Measurements from ENCODE around the gene ARRDC4. TPM values are rescaled to one million over a fixed set of nuclear protein-coding genes. Genes with fewer than 3 reads are reported as not detected.

ARRDC4 gene
- total and polyA plus RNA-seq, 9 of the 15 experiments (the other 6 are each of a cell fraction or from before 2014, with no cell fraction given), result 4.3 to 16.1 (median 14.4) TPM

- no peaks in the 10 kb centered on the region for H3K79me2 ChIP-seq (ENCODE audit: control insufficient read depth, insufficient read depth, low read length)
- in situ Hi-C loops (cut with MboI), result no loop called here
- no peaks in the 10 kb centered on the region for H3K36me3 ChIP-seq (ENCODE audit: control insufficient read depth, insufficient read depth, low read length)
- H3K9ac ChIP-seq (ENCODE audit: insufficient read depth in 1 of 2, low read depth in 2 of 2, low read length in 2 of 2), result no peak overlapping the region
- H3K4me2 ChIP-seq (ENCODE audit: insufficient read depth, low read length), result no peak overlapping the region
- ChIA-PET CTCF (ENCODE audit: low intra/inter-chr PET ratio) (no interaction called here), POLR2A (no interaction called here)
- H3K9me1 ChIP-seq (ENCODE audit: control insufficient read depth, insufficient read depth, low read length), result no peaks in the 10 kb centered on the region
- FAIRE-seq (no peak), DNase-seq (ENCODE audit: extremely low read depth in 1 of 4, low spot score in 3 of 4) (no peak), ATAC-seq (no peak)
- H3K9me3 ChIP-seq (replicated peaks; ENCODE audit: control insufficient read depth, insufficient read depth, low read depth, low read length), result no peaks in the 10 kb centered on the region; the same call in 1 of the 2 replicates
- H2AFZ ChIP-seq (ENCODE audit: low read depth, low read length), result no peak overlapping the region
- H4K20me1 ChIP-seq (replicated peaks; ENCODE audit: control insufficient read depth, insufficient read depth, low read length), result no peaks in the 10 kb centered on the region
- H3K4me3 ChIP-seq, result no peak overlapping the region
- WGBS (ENCODE audit: insufficient coverage, low coverage, missing lambda C conversion rate), result 0% methylated on average over 5 of the region's 5 CpGs
- intact Hi-C loops (cut with micrococcal nuclease), result no loop called here
- peaks cover 0 to 6% of the 10 kb centered on the region in 2 experiments; a peak in 2 of 5 replicates for H3K27me3 ChIP-seq (ENCODE audit: control insufficient read depth in 2 of 2, insufficient read depth in 2 of 2, low read length in 2 of 2)
- no TSS peak for BruUV-seq (replicated peaks)
- no peaks in the 10 kb centered on the region for H3K4me1 ChIP-seq (replicated peaks in 1 of 2; ENCODE audit: control insufficient read depth in 2 of 2, insufficient read depth in 2 of 2, low read length in 2 of 2)
- no peak overlapping the region for H3K27ac ChIP-seq (ENCODE audit: extremely low read depth, low read depth, low read length)
- TF ChIP-seq ERF (CRISPR knock-in tag; IDR thresholded peaks at IDR 0.05), result no peak
- TF ChIP-seq ATF4 (CRISPR knock-in tag; IDR thresholded peaks at IDR 0.05), result no peak
- no peak for TF ChIP-seq ZNF408 (CRISPR knock-in tag; IDR thresholded peaks at IDR 0.05; ENCODE audit: low read depth)
- no peak for TF ChIP-seq RBM34 (IDR thresholded peaks at IDR 0.05; ENCODE audit: borderline replicate concordance, insufficient read depth, low read length)
- no peak for TF ChIP-seq TAF7 (tag; IDR thresholded peaks at IDR 0.05)
- no peak for TF ChIP-seq HNRNPK (IDR thresholded peaks at IDR 0.05; ENCODE audit: low read depth, low read length, poor library complexity, severe bottlenecking)
- TF ChIP-seq MAFG (tag; conservative IDR thresholded peaks at IDR 0.05), result no peak
- TF ChIP-seq SMC3 (conservative IDR thresholded peaks at IDR 0.05; ENCODE audit: insufficient read depth, low read depth, low read length), result no peak
- no peak for TF ChIP-seq POLR3A (IDR thresholded peaks at IDR 0.05; ENCODE audit: borderline replicate concordance, extremely low read depth, insufficient read depth, insufficient read length)
- TF ChIP-seq, protein P1, sequence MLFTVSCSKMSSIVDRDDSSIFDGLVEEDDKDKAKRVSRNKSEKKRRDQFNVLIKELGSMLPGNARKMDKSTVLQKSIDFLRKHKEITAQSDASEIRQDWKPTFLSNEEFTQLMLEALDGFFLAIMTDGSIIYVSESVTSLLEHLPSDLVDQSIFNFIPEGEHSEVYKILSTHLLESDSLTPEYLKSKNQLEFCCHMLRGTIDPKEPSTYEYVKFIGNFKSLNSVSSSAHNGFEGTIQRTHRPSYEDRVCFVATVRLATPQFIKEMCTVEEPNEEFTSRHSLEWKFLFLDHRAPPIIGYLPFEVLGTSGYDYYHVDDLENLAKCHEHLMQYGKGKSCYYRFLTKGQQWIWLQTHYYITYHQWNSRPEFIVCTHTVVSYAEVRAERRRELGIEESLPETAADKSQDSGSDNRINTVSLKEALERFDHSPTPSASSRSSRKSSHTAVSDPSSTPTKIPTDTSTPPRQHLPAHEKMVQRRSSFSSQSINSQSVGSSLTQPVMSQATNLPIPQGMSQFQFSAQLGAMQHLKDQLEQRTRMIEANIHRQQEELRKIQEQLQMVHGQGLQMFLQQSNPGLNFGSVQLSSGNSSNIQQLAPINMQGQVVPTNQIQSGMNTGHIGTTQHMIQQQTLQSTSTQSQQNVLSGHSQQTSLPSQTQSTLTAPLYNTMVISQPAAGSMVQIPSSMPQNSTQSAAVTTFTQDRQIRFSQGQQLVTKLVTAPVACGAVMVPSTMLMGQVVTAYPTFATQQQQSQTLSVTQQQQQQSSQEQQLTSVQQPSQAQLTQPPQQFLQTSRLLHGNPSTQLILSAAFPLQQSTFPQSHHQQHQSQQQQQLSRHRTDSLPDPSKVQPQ (CRISPR knock-in tag; IDR thresholded peaks at IDR 0.05; ENCODE audit: borderline replicate concordance), result no peak
- no peak for TF ChIP-seq SIN3A (IDR thresholded peaks at IDR 0.05; ENCODE audit: borderline replicate concordance in 2 of 2, control insufficient read depth in 1 of 2, low read depth in 2 of 2, low read length in 2 of 2)
- TF ChIP-seq CAMTA2 (CRISPR knock-in tag; conservative IDR thresholded peaks at IDR 0.05), result no peak
- no peak for TF ChIP-seq ESRRB (CRISPR knock-in tag; IDR thresholded peaks at IDR 0.05; ENCODE audit: borderline replicate concordance)
- TF ChIP-seq CTBP1 (IDR thresholded peaks at IDR 0.05; ENCODE audit: borderline replicate concordance), result no peak
- no peak for TF ChIP-seq SAP30 (IDR thresholded peaks at IDR 0.05; ENCODE audit: borderline replicate concordance, insufficient read depth, low read depth, low read length, poor library complexity, severe bottlenecking)
- TF ChIP-seq PKNOX1 (IDR thresholded peaks at IDR 0.05), result no peak
- no peak for TF ChIP-seq SIX5 (IDR thresholded peaks at IDR 0.05; ENCODE audit: borderline replicate concordance in 1 of 2, insufficient read depth in 1 of 2, low read depth in 1 of 2, low read length in 2 of 2)
- TF ChIP-seq NFE2L1 (tag; IDR thresholded peaks at IDR 0.05; ENCODE audit: borderline replicate concordance, low read depth), result no peak
Measured at GRCh38 chr15:98003518-98003917, 43.0 kb downstream of the ARRDC4 start.
